A549 treated with dexamethasone at 1 μM for 4 hours (cell line): ENCODE results near the gene CA4. TPM values are rescaled to one million over a fixed set of nuclear protein-coding genes. Genes with fewer than 3 reads are reported as not detected.

ENCODE experiments used
- total RNA-seq: library from RNA; stranded (reverse); fragments of 200-300 nt; extraction: Qiagen RNA extraction; gene quantifications from 5 replicates; pipeline ENCODE4 v1.2.3, GENCODE V29; 2022

CA4 gene
- 0.18 to 0.30 TPM (median 0.21 TPM) in 3 of 5 replicates, not detected in the others for total RNA-seq

GRCh38 chr17:60149691-60150582 is at the start of gene CA4:
Gene CA4, plus strand, starts transcription at chr17:60149973. Its CDS starts 62 bp downstream, at chr17:60150035.

Other genes with a start within 250 kb of the CA4 start
- 10.2 to 11.4 TPM (median 11.1 TPM) in 5 replicates for gene RNFT1, start 185.2 kb upstream of the CA4 start, total RNA-seq
- 16.5 to 20.4 TPM (median 19.1 TPM) in 5 replicates for gene HEATR6, start 71.1 kb upstream of the CA4 start, total RNA-seq
- gene USP32, start 242.2 kb downstream of the CA4 start, total RNA-seq, result 32.6 to 40.3 TPM (median 36.1 TPM) in 5 replicates